ENCODE data around the gene ZNF554. TPM values are rescaled to one million over a fixed set of nuclear protein-coding genes. Genes with fewer than 3 reads are reported as not detected.

Gene ZNF554
- total RNA-seq, 4 donors from 2014 or later, result 2.1 to 15.8 (median 5.0) TPM

DNA sequence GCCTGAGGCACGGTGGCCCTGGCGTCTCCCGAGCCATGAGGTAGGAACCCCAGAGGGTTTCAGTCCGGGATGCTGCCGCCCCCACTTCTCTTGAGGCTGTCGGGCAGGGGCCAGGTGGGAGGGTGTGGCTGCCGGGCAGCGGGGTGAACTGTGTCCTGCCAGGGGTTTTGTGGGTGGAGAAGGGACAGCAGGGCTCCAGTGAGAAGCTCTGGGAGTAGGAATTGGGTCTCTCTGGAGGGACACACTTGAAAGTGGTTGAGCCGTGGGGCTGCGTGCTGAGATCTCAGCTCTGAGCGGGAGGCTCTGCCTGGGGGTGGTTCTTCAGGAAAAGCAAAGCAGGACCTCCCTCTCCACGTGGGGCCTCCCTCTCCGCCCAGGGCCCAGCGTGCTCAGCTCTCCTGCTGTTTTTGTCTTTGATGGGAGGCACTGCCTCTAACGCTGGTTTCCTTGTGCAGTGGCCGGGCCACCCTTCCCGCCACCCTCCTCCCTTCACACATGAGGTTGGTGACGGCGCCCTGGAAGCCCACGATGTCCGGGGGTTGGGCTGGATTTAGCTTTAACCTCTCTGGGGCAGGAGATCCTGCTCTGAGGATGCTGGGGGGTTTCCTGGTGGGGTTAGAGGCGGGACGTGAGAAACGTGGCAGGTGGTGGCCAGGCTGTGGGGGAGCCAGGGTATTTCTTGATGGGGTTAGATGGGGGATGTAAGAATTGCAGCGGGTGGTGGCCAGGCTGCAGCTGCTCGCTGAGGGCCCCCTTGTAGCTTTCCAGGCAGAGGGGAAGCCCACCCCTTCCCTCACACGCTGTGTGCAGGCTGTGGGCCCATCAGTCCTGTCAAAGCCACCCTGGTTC is 15.3 kb upstream of the ZNF554 start:
- Histone ChIP-seq H3K9me3 (no peaks in the 10 kb centered on the region), H3K4me1 (no peaks in the 10 kb centered on the region), H3K4me3 (no peak overlapping the region), H3K27me3 (no peaks in the 10 kb centered on the region), H3K27ac (no peak overlapping the region), H3K36me3 (no peaks in the 10 kb centered on the region)
- DNase-seq, result no peak
- intact Hi-C loops (cut with DNase I; ENCODE audit: low total_unique reads), result no loop called here
- TF ChIP-seq, protein P1, sequence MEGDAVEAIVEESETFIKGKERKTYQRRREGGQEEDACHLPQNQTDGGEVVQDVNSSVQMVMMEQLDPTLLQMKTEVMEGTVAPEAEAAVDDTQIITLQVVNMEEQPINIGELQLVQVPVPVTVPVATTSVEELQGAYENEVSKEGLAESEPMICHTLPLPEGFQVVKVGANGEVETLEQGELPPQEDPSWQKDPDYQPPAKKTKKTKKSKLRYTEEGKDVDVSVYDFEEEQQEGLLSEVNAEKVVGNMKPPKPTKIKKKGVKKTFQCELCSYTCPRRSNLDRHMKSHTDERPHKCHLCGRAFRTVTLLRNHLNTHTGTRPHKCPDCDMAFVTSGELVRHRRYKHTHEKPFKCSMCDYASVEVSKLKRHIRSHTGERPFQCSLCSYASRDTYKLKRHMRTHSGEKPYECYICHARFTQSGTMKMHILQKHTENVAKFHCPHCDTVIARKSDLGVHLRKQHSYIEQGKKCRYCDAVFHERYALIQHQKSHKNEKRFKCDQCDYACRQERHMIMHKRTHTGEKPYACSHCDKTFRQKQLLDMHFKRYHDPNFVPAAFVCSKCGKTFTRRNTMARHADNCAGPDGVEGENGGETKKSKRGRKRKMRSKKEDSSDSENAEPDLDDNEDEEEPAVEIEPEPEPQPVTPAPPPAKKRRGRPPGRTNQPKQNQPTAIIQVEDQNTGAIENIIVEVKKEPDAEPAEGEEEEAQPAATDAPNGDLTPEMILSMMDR (IDR thresholded peaks at IDR 0.05), result no peak
- TF ChIP-seq POLR2A (IDR thresholded peaks at IDR 0.05), result no peak

GRCh38 chr19:2805261-2805900 is 14.3 kb upstream of the ZNF554 start:
- TF ChIP-seq, protein P1 (IDR thresholded peaks at IDR 0.05), result no peak
- TF ChIP-seq POLR2A (IDR thresholded peaks at IDR 0.05), result no peak
- H3K9me3 ChIP-seq, result no peaks in the 10 kb centered on the region
- no peak overlapping the region for H3K4me3 ChIP-seq
- intact Hi-C loops (cut with DNase I; ENCODE audit: low total_unique reads), result no loop called here
- no peaks in the 10 kb centered on the region for H3K36me3 ChIP-seq
- DNase-seq, result no peak
- no peaks in the 10 kb centered on the region for H3K4me1 ChIP-seq
- no peak overlapping the region for H3K27ac ChIP-seq
- H3K27me3 ChIP-seq, result no peaks in the 10 kb centered on the region

DNA sequence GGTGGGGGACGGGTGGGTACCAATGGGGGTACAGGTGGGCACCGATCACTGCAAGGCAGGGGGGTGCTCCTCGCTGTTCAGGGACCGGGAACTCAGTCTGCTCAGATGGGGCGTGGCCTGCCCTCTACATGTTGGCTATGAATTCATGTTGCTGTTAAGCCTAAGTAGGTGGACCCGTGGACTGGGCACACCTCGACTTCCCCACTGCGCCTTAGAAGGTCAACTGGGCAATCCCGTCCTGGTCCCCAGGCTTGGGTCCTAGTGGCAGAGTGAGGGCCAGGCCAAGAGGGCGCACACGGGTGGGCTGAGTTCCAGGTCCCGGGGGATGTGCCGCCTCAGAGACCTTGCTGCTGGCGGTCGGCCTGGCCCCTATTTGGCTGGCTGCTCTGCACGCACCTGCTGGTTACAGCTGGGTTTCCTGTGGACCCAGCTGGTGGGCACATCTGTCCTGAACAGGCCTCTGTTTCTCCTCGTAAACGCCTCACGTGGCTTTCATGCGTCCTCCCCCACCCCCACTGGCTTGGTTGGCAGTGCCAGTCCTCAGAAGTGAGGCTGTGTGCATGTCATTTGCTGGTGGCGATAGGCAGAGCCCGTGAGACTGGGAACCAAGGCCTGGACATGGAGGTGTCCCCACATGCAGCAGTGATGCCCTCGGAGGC is 13.5 kb upstream of the ZNF554 start:
- Histone ChIP-seq H3K4me3 (no peak overlapping the region), H3K27ac (no peak overlapping the region), H3K9me3 (no peaks in the 10 kb centered on the region), H3K27me3 (no peaks in the 10 kb centered on the region), H3K4me1 (no peaks in the 10 kb centered on the region), H3K36me3 (no peaks in the 10 kb centered on the region)
- TF ChIP-seq, protein P1 (IDR thresholded peaks at IDR 0.05), result no peak
- TF ChIP-seq POLR2A (IDR thresholded peaks at IDR 0.05), result no peak
- intact Hi-C loops (cut with DNase I; ENCODE audit: low total_unique reads), result no loop called here
- no peak for DNase-seq

DNA sequence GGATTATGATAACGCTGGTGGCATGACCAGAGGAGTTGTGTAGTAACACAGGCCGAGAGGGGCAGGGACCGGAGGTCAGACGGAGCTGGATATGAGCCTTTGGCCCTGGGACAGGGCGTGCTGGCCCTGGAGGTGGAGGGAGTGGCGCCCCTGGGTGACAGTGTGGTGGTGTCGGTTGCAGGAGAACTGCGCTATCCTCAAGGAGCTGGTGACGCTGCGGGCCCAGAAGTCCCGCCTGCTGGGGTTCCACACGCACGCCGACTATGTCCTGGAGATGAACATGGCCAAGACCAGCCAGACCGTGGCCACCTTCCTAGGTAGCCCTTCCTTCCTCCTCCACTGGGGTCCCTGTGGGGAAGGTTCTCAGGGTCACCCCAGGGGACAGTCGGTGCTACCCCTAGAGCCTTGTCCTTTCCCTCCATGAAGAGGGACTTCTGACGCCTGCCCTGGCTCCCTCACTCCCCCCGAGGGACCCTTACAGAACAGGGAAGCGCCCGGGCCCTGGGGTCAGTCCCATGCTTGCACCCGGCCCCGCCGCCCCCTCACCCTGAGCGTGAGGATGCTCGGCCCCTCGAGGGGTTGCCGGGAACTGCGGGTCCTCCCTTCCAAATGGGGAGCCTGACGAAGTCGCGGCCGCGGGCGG is 12.8 kb upstream of the ZNF554 start:
- TF ChIP-seq, protein P1 (IDR thresholded peaks at IDR 0.05), result no peak
- TF ChIP-seq POLR2A (IDR thresholded peaks at IDR 0.05), result no peak
- Histone ChIP-seq H3K27ac (no peak overlapping the region), H3K4me1 (no peaks in the 10 kb centered on the region), H3K27me3 (no peaks in the 10 kb centered on the region), H3K36me3 (no peaks in the 10 kb centered on the region), H3K4me3 (no peak overlapping the region), H3K9me3 (no peaks in the 10 kb centered on the region)
- intact Hi-C loops (cut with DNase I; ENCODE audit: low total_unique reads), result no loop called here
- DNase-seq, result no peak
